Psoas muscle (tissue), 8 donors: Measurements from ENCODE around the gene KCNMB2. TPM values are rescaled to one million over a fixed set of nuclear protein-coding genes. Genes with fewer than 3 reads are reported as not detected.

Experiments
- ATAC-seq, 4 donors: fragments of 200-7000 bp; cut with Tn5 transposase; one replicate each; pipeline ENCODE4 v1.9.1; 2020; ENCODE audit warnings: moderate library complexity in 3 of 4, mild to moderate bottlenecking in 2 of 4
- DNase-seq, 2 donors: peaks; one replicate each; pipeline ENCODE4 v3.0.0-alpha.2; 2020
- H3K27ac ChIP-seq: fragments of 200-600 bp; one replicate; pipeline ENCODE4 v1.8.0; 2022
- H3K27me3 ChIP-seq, 3 donors: fragments of 200-600 bp in 1 of 3; one replicate each; pipeline versions ENCODE4 v1.6.1 to v1.8.0; 2013 to 2022; ENCODE audit warnings: low read length in 2 of 3, mild to moderate bottlenecking in 2 of 3, moderate library complexity in 1 of 3; ENCODE audit not compliant: insufficient read depth in 3 of 3
- H3K36me3 ChIP-seq, 2 donors: fragments of 200-600 bp in 1 of 2; one replicate each; pipeline versions ENCODE4 v1.6.1 to v1.8.0; 2013 to 2022; ENCODE audit warnings: low read depth in 1 of 2, mild to moderate bottlenecking in 1 of 2, moderate library complexity in 1 of 2; ENCODE audit not compliant: insufficient read depth in 1 of 2
- H3K4me1 ChIP-seq: fragments of 200-600 bp; one replicate; pipeline ENCODE4 v1.8.0; 2022
- H3K4me3 ChIP-seq: fragments of 200-600 bp; one replicate; pipeline ENCODE4 v1.8.0; 2022; ENCODE audit warnings: mild to moderate bottlenecking
- H3K9me3 ChIP-seq: fragments of 200-600 bp; one replicate; pipeline ENCODE4 v1.8.0; 2022
- CTCF ChIP-seq: fragments of 200-600 bp; IDR thresholded peaks from one replicate; pipeline ENCODE4 v1.8.0; 2022; ENCODE audit warnings: antibody characterized with exemption
- WGBS, 3 donors: extraction: QIAGEN DNeasy Blood & Tissue Kit; methylation state at CpG; one replicate each; pipeline versions ENCODE4 v1.1.6 to v1.1.7; 2013; 5-methylcytosine and 5-hydroxymethylcytosine counted together
- intact Hi-C, 2 donors: fragments of 100-400 bp; cut with DNase I; formaldehyde crosslinking; loops; one replicate each; pipeline versions ENCODE4 v1.11.0 to v1.14.2; 2022
- polyA plus RNA-seq, 3 donors: library from polyadenylated mRNA; stranded (reverse); fragments of 200-250 nt; gene quantifications; one replicate each; pipeline ENCODE4 v1.2.3, GENCODE V29; 2013
- total RNA-seq, 4 donors: library from RNA; stranded (reverse); fragmentation: NEBNext Ultra II Directional in 2 of 4; extraction: Animal tissue kit (Norgen Biotek cat#: 25700) in 2 of 4; gene quantifications; one replicate each; pipeline versions ENCODE4 v1.2.1 to v1.2.4, GENCODE V29; 2021 to 2023
- donor health status: healthy with polysubstance abuse.
- donor health status: DM: no; HTN: no; CAD: no; lungs with moderate emphysema.
- donor health status: Bipolar disorder and iron deficiency.
- donor health status: healthy.
- donor health status: DM: yes; HTN: yes; CAD: no.
- donor health status: DM: no; HTN: no; CAD: no.
- donor health status: DM: no; HTN: no; CAD: no.
- donor health status: DM: yes; HTN: yes; CAD: no.

KCNMB2 gene
- total and polyA plus RNA-seq, 7 donors: not detected

- DNase-seq (no peak), ATAC-seq (no peak)
- Histone ChIP-seq H3K4me3 (no peak overlapping the region), H3K27me3 (no peaks in the 10 kb centered on the region), H3K36me3 (no peaks in the 10 kb centered on the region), H3K27ac (no peak overlapping the region), H3K9me3 (no peaks in the 10 kb centered on the region), H3K4me1 (no peaks in the 10 kb centered on the region)
- 77 to 92% (median 82%) methylated on average over 3 of the region's 3 CpGs for WGBS, 3 donors
- TF ChIP-seq CTCF: no peak
- intact Hi-C loops: no loop called here
These were observed 266.9 kb downstream of the KCNMB2 start for GRCh38 chr3:178802993-178803693.

- no peak overlapping the region for H3K4me3 ChIP-seq
- DNase-seq: no peak
- intact Hi-C loops: no loop called here
These were observed 268.4 kb downstream of the KCNMB2 start for GRCh38 chr3:178804606-178805005.

GRCh38 chr3:178805741-178806140, 269.5 kb downstream of the KCNMB2 start:
- no peak overlapping the region for H3K27ac ChIP-seq
- H3K9me3 ChIP-seq: no peaks in the 10 kb centered on the region
- 51 to 67% (median 53%) methylated on average over 7 of the region's 7 CpGs for WGBS, 3 donors
- no peaks in the 10 kb centered on the region for H3K4me1 ChIP-seq
- DNase-seq (no peak), ATAC-seq (no peak)
- intact Hi-C loops: no loop called here
- H3K4me3 ChIP-seq: no peak overlapping the region
- H3K27me3 ChIP-seq: no peaks in the 10 kb centered on the region
- no peak for TF ChIP-seq CTCF
- no peaks in the 10 kb centered on the region for H3K36me3 ChIP-seq

More at GRCh38 chr3:178804606-178805005, 268.4 kb downstream of the KCNMB2 start:
- Histone ChIP-seq H3K27me3 (no peaks in the 10 kb centered on the region), H3K9me3 (no peaks in the 10 kb centered on the region), H3K27ac (no peak overlapping the region), H3K36me3 (no peaks in the 10 kb centered on the region), H3K4me1 (no peaks in the 10 kb centered on the region)
- ATAC-seq: no peak
- TF ChIP-seq CTCF: no peak

- TF ChIP-seq CTCF: no peak
- H3K36me3 ChIP-seq: no peaks in the 10 kb centered on the region
- H3K9me3 ChIP-seq: no peaks in the 10 kb centered on the region
- intact Hi-C loops: no loop called here
- H3K4me1 ChIP-seq: no peaks in the 10 kb centered on the region
- ATAC-seq (no peak), DNase-seq (no peak)
- H3K4me3 ChIP-seq: no peak overlapping the region
- WGBS, 3 donors: 37 to 57% (median 45%) methylated on average over 1 of the region's 1 CpG
- H3K27me3 ChIP-seq: no peaks in the 10 kb centered on the region
- no peak overlapping the region for H3K27ac ChIP-seq
These were observed 270.4 kb downstream of the KCNMB2 start for GRCh38 chr3:178806651-178807050.

GRCh38 chr3:178807694-178808093, 271.5 kb downstream of the KCNMB2 start:
- H3K27me3 ChIP-seq: no peaks in the 10 kb centered on the region
- TF ChIP-seq CTCF: no peak
- H3K36me3 ChIP-seq: no peaks in the 10 kb centered on the region
- no peak overlapping the region for H3K4me3 ChIP-seq
- intact Hi-C loops: no loop called here
- H3K4me1 ChIP-seq: no peaks in the 10 kb centered on the region
- H3K9me3 ChIP-seq: no peaks in the 10 kb centered on the region
- ATAC-seq (no peak), DNase-seq (no peak)
- no peak overlapping the region for H3K27ac ChIP-seq
- 97 to 100% (median 99%) methylated on average over 1 of the region's 1 CpG for WGBS, 3 donors
